DND-41 (cell line): ENCODE measurements around the gene SLC12A5.

Experiments used
- ATAC-seq: fragments of 200-7000 bp; cut with Tn5 transposase; 3 replicates; pipeline ENCODE4 v1.9.1; 2021; ENCODE audit warnings: low read depth; ENCODE audit not compliant: insufficient read depth
- DNase-seq: peaks from one replicate; pipeline ENCODE4 v3.0.0-alpha.2; 2020
- H2AFZ ChIP-seq: 2 replicates; pipeline ENCODE4 v1.6.0; 2012; ENCODE audit warnings: low read depth, low read length
- H3K27ac ChIP-seq: 2 replicates; pipeline ENCODE4 v1.5.1; 2012; ENCODE audit warnings: low read length, inconsistent platforms
- H3K27me3 ChIP-seq: fragments of 200-600 bp; sonication (generic); 2 replicates; pipeline ENCODE4 v1.6.0; 2012; ENCODE audit warnings: low read length, mild to moderate bottlenecking, inconsistent platforms; ENCODE audit not compliant: insufficient read depth, poor library complexity
- H3K36me3 ChIP-seq: 2 replicates; pipeline ENCODE4 v1.5.1; 2012; ENCODE audit warnings: low read length, inconsistent platforms; ENCODE audit not compliant: insufficient read depth
- H3K4me1 ChIP-seq: 2 replicates; pipeline ENCODE4 v1.5.1; 2012; ENCODE audit warnings: mild to moderate bottlenecking, low read length; ENCODE audit not compliant: insufficient read depth
- H3K4me2 ChIP-seq: 2 replicates; pipeline ENCODE4 v1.6.0; 2012; ENCODE audit warnings: mild to moderate bottlenecking, moderate library complexity, low read length, inconsistent platforms; ENCODE audit not compliant: insufficient read depth
- H3K4me3 ChIP-seq, 2 experiments: fragments of 200-600 bp in 1 of 2; shearing (Covaris generic) in 1 of 2; 2 replicates each; pipeline ENCODE4 v1.5.1; 2012 to 2016; ENCODE audit warnings: inconsistent platforms in 2 of 2, low read length in 2 of 2, mild to moderate bottlenecking in 2 of 2, low read depth in 1 of 2, moderate library complexity in 1 of 2
- H3K79me2 ChIP-seq: 2 replicates; pipeline ENCODE4 v1.6.0; 2012; ENCODE audit warnings: low read length, inconsistent platforms; ENCODE audit not compliant: insufficient read depth
- H3K9ac ChIP-seq: 2 replicates; pipeline ENCODE4 v1.6.0; 2012; ENCODE audit warnings: low read depth, mild to moderate bottlenecking, inconsistent platforms, low read length, moderate library complexity
- H3K9me3 ChIP-seq: 2 replicates; pipeline ENCODE4 v1.5.1; 2012; ENCODE audit warnings: low read length, moderate library complexity, mild to moderate bottlenecking, inconsistent platforms; ENCODE audit not compliant: insufficient read depth, severe bottlenecking
- H4K20me1 ChIP-seq: 2 replicates; pipeline ENCODE4 v1.6.0; 2012; ENCODE audit warnings: low read length; ENCODE audit not compliant: insufficient read depth
- CTCF ChIP-seq: IDR thresholded peaks from 2 replicates; pipeline ENCODE4 v1.5.1; 2012; ENCODE audit warnings: borderline replicate concordance, low read length, moderate library complexity, mild to moderate bottlenecking; ENCODE audit not compliant: poor library complexity, severe bottlenecking; ENCODE audit errors: extremely low read depth
- EZH2 ChIP-seq: IDR thresholded peaks from 3 replicates; pipeline ENCODE4 v1.6.1; 2012; ENCODE audit warnings: borderline replicate concordance, low read depth, mild to moderate bottlenecking, moderate library complexity, low read length, inconsistent platforms; ENCODE audit not compliant: severe bottlenecking

The SLC12A5 gene

GRCh38 chr20:46108976-46109375, 80.0 kb downstream of the SLC12A5 start:
- Histone ChIP-seq H3K36me3 (no peaks in the 10 kb centered on the region), H3K9me3 (no peaks in the 10 kb centered on the region), H3K4me3 (no peak overlapping the region), H3K27ac (no peak overlapping the region), H3K27me3 (peaks cover 22% of the 10 kb centered on the region), H3K79me2 (no peaks in the 10 kb centered on the region), H3K9ac (no peak overlapping the region), H3K4me2 (no peak overlapping the region), H2AFZ (no peak overlapping the region), H4K20me1 (peaks cover 3% of the 10 kb centered on the region; the same call in 1 of the 2 replicates), H3K4me1 (no peaks in the 10 kb centered on the region)
- TF ChIP-seq EZH2 (no peak), CTCF (no peak)
- ATAC-seq (no peak), DNase-seq (no peak)
